Activated T-helper 1 cell treated with anti-CD3 and anti-CD28 coated beads, Interleukin-2, amount 50 U/mL, for 16 hours (primary cell): ENCODE measurements around the gene ACOXL.

Experiments
- DNase-seq, 2 donors: peaks; one replicate each; pipeline ENCODE4 v3.0.0-alpha.2; 2020; ENCODE audit warnings: low read depth in 1 of 2, low spot score in 1 of 2

The ACOXL gene

GRCh38 chr2:111154758-111155157 is 422.4 kb downstream of the ACOXL start:
- no peak for DNase-seq

DNA sequence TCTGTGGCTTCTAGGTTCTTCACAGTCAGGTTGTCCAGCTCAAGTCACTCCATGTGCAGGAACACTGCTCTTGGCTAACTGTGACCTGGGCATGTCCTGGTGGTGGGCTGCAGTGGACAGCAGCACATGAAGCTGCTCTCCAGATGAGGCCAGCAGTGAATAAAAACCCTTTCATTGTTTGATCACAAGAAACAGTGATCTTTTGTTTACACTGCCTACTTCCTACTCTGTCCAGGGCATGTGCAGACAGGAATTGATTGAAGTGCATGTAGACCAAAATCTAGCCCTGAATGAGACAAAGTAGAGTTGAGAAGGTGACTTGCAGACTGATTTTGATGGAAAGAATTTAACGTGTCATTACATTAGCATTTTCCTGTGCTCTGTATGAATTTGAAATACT is 423.2 kb downstream of the ACOXL start:
- DNase-seq: no peak

- DNase-seq: no peak
These were observed 424.2 kb downstream of the ACOXL start for GRCh38 chr2:111156529-111156928.

DNA sequence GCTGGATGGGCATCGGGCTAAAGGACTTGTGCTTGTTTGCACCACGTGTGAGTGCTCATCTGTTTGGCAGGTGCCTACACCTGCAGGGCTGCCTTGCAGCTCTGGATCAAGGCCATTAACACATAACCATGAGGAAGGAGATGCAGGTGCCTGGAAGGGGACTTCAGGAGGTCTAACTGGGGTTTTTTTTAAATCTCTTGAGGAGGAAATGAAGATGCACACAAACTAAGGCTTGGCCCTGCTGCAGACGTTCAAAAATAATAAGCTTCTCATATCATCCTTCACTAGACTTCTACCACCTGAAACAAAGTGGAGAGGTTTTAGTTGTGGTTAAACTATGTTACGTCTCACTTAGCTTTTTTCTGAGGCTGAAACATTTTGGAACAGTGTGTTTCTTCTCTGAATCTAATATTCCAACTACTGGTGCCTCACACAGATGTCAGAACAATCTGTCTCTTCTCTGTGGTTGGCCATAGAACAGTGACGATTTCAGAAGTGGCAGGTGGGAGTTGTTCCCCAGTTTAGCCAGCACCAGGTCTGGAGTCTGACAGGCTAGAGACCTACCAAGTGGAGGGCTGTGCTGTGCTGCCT is 424.8 kb downstream of the ACOXL start:
- DNase-seq: no peak

- DNase-seq: no peak
These were observed 425.4 kb downstream of the ACOXL start for GRCh38 chr2:111157798-111158197.

- no peak for DNase-seq
These were observed 427.3 kb downstream of the ACOXL start for GRCh38 chr2:111159641-111160040.

DNA sequence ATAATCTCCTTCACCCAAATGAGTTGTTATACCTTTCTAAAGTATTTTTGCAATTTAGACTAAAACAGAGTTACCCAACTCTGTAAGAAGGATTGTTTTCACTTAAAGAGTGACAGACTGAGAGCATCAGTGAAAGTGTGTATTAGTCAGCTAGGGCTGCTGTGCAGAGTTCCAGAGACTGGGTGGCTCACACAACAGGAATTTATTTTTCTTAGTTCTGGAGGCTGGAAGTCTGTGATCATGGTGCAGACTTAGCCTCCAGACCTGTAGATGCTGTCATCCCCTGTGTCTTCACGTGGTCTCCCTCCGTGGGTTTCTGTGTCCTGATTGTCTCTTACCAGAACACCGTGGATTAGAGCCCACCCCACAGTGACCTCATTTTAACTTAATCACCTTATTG is 428.4 kb downstream of the ACOXL start:
- no peak for DNase-seq

GRCh38 chr2:111161971-111162370 is 429.6 kb downstream of the ACOXL start:
- DNase-seq: no peak

GRCh38 chr2:111162718-111163331 is 430.5 kb downstream of the ACOXL start:
- no peak for DNase-seq

DNA sequence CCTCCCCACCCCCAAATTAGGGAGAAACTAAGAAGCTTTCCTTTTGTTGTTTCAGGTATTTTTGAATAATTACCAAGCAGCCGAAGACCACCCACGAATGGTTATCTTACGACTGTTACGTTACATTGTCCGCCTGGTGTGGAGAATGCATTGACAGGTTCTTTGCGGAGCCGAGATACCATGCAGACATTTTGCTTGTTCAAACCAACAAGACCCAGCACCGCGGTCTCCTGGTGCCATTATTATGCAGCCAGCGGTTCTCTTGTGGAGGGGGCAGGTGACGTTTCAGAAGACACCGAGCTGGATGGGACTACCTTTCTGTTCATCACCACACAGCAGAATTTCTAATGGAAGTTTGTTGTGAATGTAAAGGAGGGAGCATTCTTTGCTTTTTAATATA is 431.7 kb downstream of the ACOXL start:
- no peak for DNase-seq

DNA sequence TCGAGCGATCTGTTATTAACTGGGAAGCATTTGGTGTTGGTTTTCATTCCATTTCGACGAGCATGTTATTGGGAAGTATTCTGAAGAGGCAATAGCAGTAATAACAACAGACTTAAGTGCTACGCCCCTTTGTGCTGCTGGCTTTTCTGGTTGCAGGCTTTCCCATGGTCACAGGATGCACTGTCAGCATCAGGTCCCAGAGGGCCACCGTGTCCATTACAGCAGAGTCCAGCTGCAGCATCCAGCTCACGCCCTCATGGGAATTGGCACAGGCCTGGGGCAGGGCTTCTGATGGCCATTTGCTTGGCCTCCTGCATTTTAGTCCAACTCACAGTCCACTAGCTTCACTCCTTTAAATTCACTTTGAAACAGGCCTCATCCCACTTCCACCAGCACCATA is 432.7 kb downstream of the ACOXL start:
- no peak for DNase-seq

- no peak for DNase-seq
These were observed 433.7 kb downstream of the ACOXL start for GRCh38 chr2:111166115-111166514.

- DNase-seq: no peak
These were observed 434.9 kb downstream of the ACOXL start for GRCh38 chr2:111167076-111167862.

- no peak for DNase-seq
These were observed 435.4 kb downstream of the ACOXL start for GRCh38 chr2:111167863-111168162.
